PC-9 (cell line): ENCODE measurements around the gene ADGRV1.

Source experiments
- CTCF ChIP-seq: fragments of 200-600 bp; sonication (generic); conservative IDR thresholded peaks from 2 replicates; pipeline ENCODE4 v1.6.1; 2017; ENCODE audit warnings: mixed run types, antibody characterized with exemption, mild to moderate bottlenecking, moderate library complexity
- EZH2 ChIP-seq: fragments of 200-600 bp; sonication (generic); IDR thresholded peaks from 2 replicates; pipeline ENCODE4 v1.8.0; 2017; ENCODE audit warnings: antibody characterized with exemption, low read depth

- TF ChIP-seq CTCF (no peak), EZH2 (no peak)
Measured at GRCh38 chr5:90551376-90551775, 7.2 kb upstream of the ADGRV1 start.
